Skeletal muscle satellite cell (primary cell): ENCODE measurements around the gene TNFAIP6. TPM values are rescaled to one million over a fixed set of nuclear protein-coding genes. Genes with fewer than 3 reads are reported as not detected.

ENCODE experiments used
- H3K27me3 ChIP-seq: 2 replicates; pipeline ENCODE4 v1.7.0; 2013; ENCODE audit warnings: low read length; ENCODE audit not compliant: control insufficient read depth, insufficient read depth
- H3K36me3 ChIP-seq: 2 replicates; pipeline ENCODE4 v1.7.0; 2013; ENCODE audit warnings: mild to moderate bottlenecking, control low read depth, low read length; ENCODE audit not compliant: insufficient read depth
- H3K4me1 ChIP-seq: 2 replicates; pipeline ENCODE4 v1.7.0; 2013; ENCODE audit warnings: low read length; ENCODE audit not compliant: control insufficient read depth, insufficient read depth
- H3K4me2 ChIP-seq: 2 replicates; pipeline ENCODE4 v1.7.0; 2013; ENCODE audit warnings: mild to moderate bottlenecking, low read length
- H3K4me3 ChIP-seq: 2 replicates; pipeline ENCODE4 v1.7.0; 2013; ENCODE audit warnings: low read length
- H3K9ac ChIP-seq: 2 replicates; pipeline ENCODE4 v1.7.0; 2013; ENCODE audit warnings: mild to moderate bottlenecking, low read depth, low read length, moderate library complexity
- H3K9me3 ChIP-seq: replicated peaks from 2 replicates; pipeline ENCODE4 v1.7.0; 2013; ENCODE audit warnings: mild to moderate bottlenecking, control low read depth, low read length
- small RNA-seq: library from RNA; depleted of rRNA; stranded (forward); fragments of <200 nt; gene quantifications from one replicate; pipeline ENCODE3, GENCODE V24; 2012

TNFAIP6 gene

GRCh38 chr2:151423760-151424159, 66.4 kb downstream of the TNFAIP6 start:
- H3K4me3 ChIP-seq, result no peak overlapping the region
- H3K4me2 ChIP-seq, result no peak overlapping the region
- no peaks in the 10 kb centered on the region for H3K4me1 ChIP-seq
- H3K9ac ChIP-seq, result no peak overlapping the region
- H3K36me3 ChIP-seq, result peaks cover 57% of the 10 kb centered on the region
- H3K27me3 ChIP-seq, result no peaks in the 10 kb centered on the region
- no peaks in the 10 kb centered on the region for H3K9me3 ChIP-seq

Small RNA genes lying within 50 kb of the gene (small RNA-seq; reads per million reads assigned to genes)
- not detected for gene MIR4773-1
- gene RN7SL124P, result not detected
